ENCODE measurements around the gene TRIM58.

The TRIM58 gene

GRCh38 chr1:247883346-247883745 is 26.4 kb downstream of the TRIM58 start:
- no peak for TF ChIP-seq CTCF (IDR thresholded peaks at IDR 0.05; ENCODE audit: extremely low read depth, missing control alignments)
- no peak for DNase-seq (ENCODE audit: low spot score)

- no peak for DNase-seq (ENCODE audit: low spot score)
- TF ChIP-seq CTCF (IDR thresholded peaks at IDR 0.05; ENCODE audit: extremely low read depth, missing control alignments) = no peak
These were observed 27.9 kb downstream of the TRIM58 start for GRCh38 chr1:247884797-247885413.

GRCh38 chr1:247895163-247895637 is 38.2 kb downstream of the TRIM58 start, which contains the start of gene OR2W3:
Gene OR2W3, plus strand, starts transcription at chr1:247895587. Its CDS starts 0 bp downstream, at chr1:247895587.
- DNase-seq (ENCODE audit: low spot score) = no peak
- TF ChIP-seq CTCF (IDR thresholded peaks at IDR 0.05; ENCODE audit: extremely low read depth, missing control alignments) = no peak

- no peak for TF ChIP-seq CTCF (IDR thresholded peaks at IDR 0.05; ENCODE audit: extremely low read depth, missing control alignments)
- DNase-seq (ENCODE audit: low spot score) = no peak
These were observed 39.0 kb downstream of the TRIM58 start for GRCh38 chr1:247895976-247896375.

- no peak for DNase-seq (ENCODE audit: low spot score)
- TF ChIP-seq CTCF (IDR thresholded peaks at IDR 0.05; ENCODE audit: extremely low read depth, missing control alignments) = no peak
These were observed 47.1 kb downstream of the TRIM58 start for GRCh38 chr1:247904122-247904521.

- TF ChIP-seq CTCF (IDR thresholded peaks at IDR 0.05; ENCODE audit: extremely low read depth, missing control alignments) = no peak
- DNase-seq (ENCODE audit: low spot score) = no peak
These were observed 48.2 kb downstream of the TRIM58 start for GRCh38 chr1:247905181-247905580.

DNA sequence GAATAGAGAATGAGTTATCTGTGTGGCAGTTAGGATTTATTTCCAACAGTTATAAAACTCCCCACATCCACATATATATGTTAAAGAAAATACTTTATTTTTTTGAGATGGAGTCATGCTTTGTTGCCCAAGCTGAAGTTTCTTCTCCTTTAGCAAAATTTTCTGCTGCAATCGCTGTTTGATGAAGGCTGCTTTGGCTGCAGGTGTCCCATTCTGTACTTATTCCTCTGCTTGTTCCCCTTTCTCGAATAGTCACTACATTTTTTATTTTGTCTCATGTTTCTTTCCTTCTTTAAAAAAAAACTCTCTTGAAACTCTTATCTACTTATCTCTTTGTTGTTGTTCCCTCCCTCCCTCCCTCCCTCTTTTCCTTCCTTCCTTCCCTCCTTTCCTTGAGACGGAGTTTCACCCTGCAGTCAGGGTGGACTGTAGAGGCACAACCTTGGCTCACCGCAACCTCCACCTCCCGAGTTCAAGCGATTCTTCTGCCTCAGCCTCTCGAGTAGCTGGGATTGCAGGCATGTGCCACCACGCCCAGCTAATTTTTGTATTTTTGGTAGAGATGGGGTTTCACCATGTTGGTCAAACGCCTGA is 49.0 kb downstream of the TRIM58 start:
- TF ChIP-seq CTCF (IDR thresholded peaks at IDR 0.05; ENCODE audit: extremely low read depth, missing control alignments) = no peak
- DNase-seq (ENCODE audit: low spot score) = no peak

All from GM20000 (cell line).